Activated CD4-positive, alpha-beta T cell treated with anti-CD3 and anti-CD28 coated beads, Interleukin-2, amount 10 ng/mL, durations not matched to agents 24 days and 14 days (primary cell): ENCODE measurements around the gene EXOC8. TPM values are rescaled to one million over a fixed set of nuclear protein-coding genes. Genes with fewer than 3 reads are reported as not detected.
"Not testable (repeated sequence)": the region's sequence is repeated elsewhere in the genome, so short reads cannot be mapped to it uniquely, and the experiment has no call there.

Experiments
- DNase-seq: peaks from one replicate; pipeline ENCODE4 v3.0.0; 2022
- H3K27ac Mint-ChIP-seq: one replicate; pipeline ENCODE4 v1.8.0; 2022; ENCODE audit warnings: mild to moderate bottlenecking, mixed read lengths
- H3K27me3 Mint-ChIP-seq: one replicate; pipeline ENCODE4 v1.8.0; 2022; ENCODE audit warnings: mixed read lengths
- H3K36me3 Mint-ChIP-seq: one replicate; pipeline ENCODE4 v1.8.0; 2022; ENCODE audit warnings: low read depth, mild to moderate bottlenecking, mixed read lengths
- H3K4me1 Mint-ChIP-seq: one replicate; pipeline ENCODE4 v1.8.0; 2021; ENCODE audit warnings: mixed read lengths
- H3K4me3 Mint-ChIP-seq: one replicate; pipeline ENCODE4 v1.8.0; 2022; ENCODE audit warnings: mild to moderate bottlenecking, moderate library complexity, mixed read lengths
- H3K9me3 Mint-ChIP-seq: one replicate; pipeline ENCODE4 v1.8.0; 2021; ENCODE audit warnings: mixed read lengths
- intact Hi-C: fragments of 100-400 bp; cut with micrococcal nuclease; formaldehyde crosslinking; loops from one replicate; pipeline ENCODE4 v1.15.1; 2023
- total RNA-seq: library from RNA; stranded (reverse); gene quantifications from 2 replicates; pipeline ENCODE4 v1.2.3, GENCODE V29; 2022

Gene EXOC8
- total RNA-seq, 1 donor from 2014 or later, result 12.4 TPM

- H3K4me3 Mint-ChIP-seq, result no peak overlapping the region
- H3K9me3 Mint-ChIP-seq, result no peaks in the 10 kb centered on the region
- no peak for DNase-seq
- intact Hi-C loops, result loop anchor here (2.0 kb wide), 1 partner anchor 13 kb away; no protein-coding TSS in a partner anchor
- peaks cover 10% of the 10 kb centered on the region for H3K4me1 Mint-ChIP-seq
- no peaks in the 10 kb centered on the region for H3K27me3 Mint-ChIP-seq
- no peak overlapping the region for H3K27ac Mint-ChIP-seq
- H3K36me3 Mint-ChIP-seq, result peaks cover 46% of the 10 kb centered on the region
These were observed 26.0 kb upstream of the EXOC8 start for GRCh38 chr1:231363624-231364023.

DNA sequence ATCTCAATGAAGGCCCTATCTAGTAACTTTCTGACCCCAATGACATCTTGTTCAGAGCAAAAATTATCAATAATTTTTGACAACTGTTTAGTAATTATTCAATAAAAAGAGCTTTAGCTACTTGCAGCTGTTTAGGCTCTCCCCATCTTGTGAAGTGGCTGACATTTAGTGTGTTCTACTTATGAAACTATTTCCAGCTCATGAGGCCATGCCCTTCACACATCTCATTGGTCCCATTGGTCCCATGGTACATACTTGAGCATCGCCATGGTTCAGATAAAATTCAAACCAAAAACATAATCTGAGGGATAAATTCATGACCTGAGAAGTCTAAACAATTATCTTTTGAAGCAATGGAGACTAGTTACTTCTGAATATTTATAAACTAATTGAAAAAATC lies 24.7 kb upstream of the EXOC8 start:
- no peak overlapping the region for H3K4me3 Mint-ChIP-seq
- no peak for DNase-seq
- peaks cover 39% of the 10 kb centered on the region for H3K36me3 Mint-ChIP-seq
- H3K4me1 Mint-ChIP-seq, result peaks cover 10% of the 10 kb centered on the region
- no peak overlapping the region for H3K27ac Mint-ChIP-seq
- H3K27me3 Mint-ChIP-seq, result no peaks in the 10 kb centered on the region
- intact Hi-C loops, result loop anchor here (2.0 kb wide), 1 partner anchor 14 kb away; no protein-coding TSS in a partner anchor
- H3K9me3 Mint-ChIP-seq, result no peaks in the 10 kb centered on the region

DNA sequence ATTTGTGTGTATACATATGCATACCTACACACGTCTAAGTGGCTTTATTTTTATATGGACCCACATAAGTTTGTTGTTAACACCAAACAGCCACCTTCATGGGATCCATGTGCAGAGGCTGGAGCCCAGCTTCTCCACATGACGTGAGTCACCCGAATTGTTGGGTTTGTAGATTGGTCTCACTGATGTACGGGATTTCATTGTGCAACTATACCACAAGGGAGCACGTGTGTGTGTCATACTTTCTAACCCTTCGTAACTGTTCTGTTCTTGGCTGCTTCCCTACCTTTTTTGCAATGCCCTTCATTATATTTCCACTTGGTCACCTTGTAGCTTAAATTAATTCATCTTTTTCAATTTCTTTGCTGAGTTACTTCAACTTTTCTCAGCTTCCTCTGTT lies 21.5 kb upstream of the EXOC8 start:
- Mint-ChIP-seq H3K9me3 (no peaks in the 10 kb centered on the region), H3K4me1 (peaks cover 10% of the 10 kb centered on the region), H3K27ac (no peak overlapping the region), H3K27me3 (no peaks in the 10 kb centered on the region), H3K4me3 (no peak overlapping the region), H3K36me3 (peaks cover 25% of the 10 kb centered on the region)
- intact Hi-C loops, result loop anchor here (2.0 to 5.0 kb wide), 3 partner anchors 20 to 168 kb away; partner anchors contain the start of genes EGLN1, SPRTN and TSNAX
- no peak for DNase-seq

GRCh38 chr1:231357831-231358354 lies 20.2 kb upstream of the EXOC8 start:
- intact Hi-C loops, result loop anchor here (1.0 to 5.0 kb wide), 5 partner anchors 19 to 246 kb away; partner anchors contain the start of genes EGLN1, SPRTN and TSNAX
- Mint-ChIP-seq H3K27ac (no peak overlapping the region), H3K27me3 (no peaks in the 10 kb centered on the region), H3K9me3 (no peaks in the 10 kb centered on the region), H3K4me1 (peaks cover 12% of the 10 kb centered on the region), H3K4me3 (no peak overlapping the region), H3K36me3 (peaks cover 25% of the 10 kb centered on the region)
- peak; percentile 80 for DNase-seq

GRCh38 chr1:231357187-231357772 lies 19.6 kb upstream of the EXOC8 start:
- intact Hi-C loops, result loop anchor here (5.0 kb wide), 2 partner anchors 65 to 170 kb away; partner anchors contain the start of genes EGLN1 and TSNAX
- DNase-seq, result no peak
- no peaks in the 10 kb centered on the region for H3K9me3 Mint-ChIP-seq
- no peaks in the 10 kb centered on the region for H3K27me3 Mint-ChIP-seq
- no peak overlapping the region for H3K27ac Mint-ChIP-seq
- H3K36me3 Mint-ChIP-seq, result peaks cover 29% of the 10 kb centered on the region
- no peak overlapping the region for H3K4me3 Mint-ChIP-seq
- H3K4me1 Mint-ChIP-seq, result peaks cover 12% of the 10 kb centered on the region

GRCh38 chr1:231355171-231355570 lies 17.5 kb upstream of the EXOC8 start:
- Mint-ChIP-seq H3K4me1 (peaks cover 10% of the 10 kb centered on the region), H3K27ac (no peak overlapping the region), H3K27me3 (no peaks in the 10 kb centered on the region), H3K9me3 (no peaks in the 10 kb centered on the region), H3K4me3 (no peak overlapping the region), H3K36me3 (peaks cover 27% of the 10 kb centered on the region)
- intact Hi-C loops, result loop anchor here (5.0 kb wide), 2 partner anchors 67 to 172 kb away; partner anchors contain the start of genes EGLN1 and TSNAX
- no peak for DNase-seq

GRCh38 chr1:231354330-231355020 lies 16.8 kb upstream of the EXOC8 start:
- no peak overlapping the region for H3K27ac Mint-ChIP-seq
- no peak for DNase-seq
- H3K4me1 Mint-ChIP-seq, result peaks cover 8% of the 10 kb centered on the region
- H3K9me3 Mint-ChIP-seq, result no peaks in the 10 kb centered on the region
- intact Hi-C loops, result loop anchor here (5.0 kb wide), 2 partner anchors 68 to 173 kb away; partner anchors contain the start of genes EGLN1 and TSNAX
- no peak overlapping the region for H3K4me3 Mint-ChIP-seq
- H3K27me3 Mint-ChIP-seq, result no peaks in the 10 kb centered on the region
- peaks cover 27% of the 10 kb centered on the region for H3K36me3 Mint-ChIP-seq

GRCh38 chr1:231353086-231353485 lies 15.4 kb upstream of the EXOC8 start:
- Mint-ChIP-seq H3K9me3 (no peaks in the 10 kb centered on the region), H3K27ac (no peak overlapping the region), H3K4me1 (peaks cover 6% of the 10 kb centered on the region), H3K27me3 (no peaks in the 10 kb centered on the region), H3K4me3 (no peak overlapping the region), H3K36me3 (peaks cover 32% of the 10 kb centered on the region)
- intact Hi-C loops, result no loop called here
- no peak for DNase-seq

DNA sequence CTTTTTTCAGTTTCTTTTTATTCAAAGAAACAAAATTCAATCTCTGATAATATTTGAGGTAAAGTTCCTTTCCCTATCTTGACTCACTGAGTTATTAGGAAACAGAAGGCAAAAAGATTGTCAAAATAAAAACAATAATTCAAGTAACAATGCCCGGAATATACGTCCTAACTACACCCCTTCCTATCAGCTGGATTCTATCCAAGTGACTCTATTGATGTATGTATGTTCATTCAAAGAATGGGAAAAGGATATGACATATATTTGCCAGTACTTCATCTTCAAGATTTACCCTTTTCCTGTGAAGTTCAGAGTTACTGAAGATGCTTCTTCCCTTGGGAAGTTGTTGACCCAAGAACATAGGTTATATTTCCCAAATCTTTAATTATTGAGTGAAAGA lies 14.2 kb upstream of the EXOC8 start:
- intact Hi-C loops, result no loop called here
- Mint-ChIP-seq H3K27me3 (no peaks in the 10 kb centered on the region), H3K4me3 (no peak overlapping the region), H3K27ac (no peak overlapping the region), H3K36me3 (peaks cover 37% of the 10 kb centered on the region), H3K9me3 (no peaks in the 10 kb centered on the region), H3K4me1 (peaks cover 6% of the 10 kb centered on the region)
- no peak for DNase-seq

GRCh38 chr1:231348856-231349255 lies 11.2 kb upstream of the EXOC8 start:
- H3K4me1 Mint-ChIP-seq, H3K27ac Mint-ChIP-seq: not testable (repeated sequence)
- H3K36me3 Mint-ChIP-seq, result peaks cover 38% of the 10 kb centered on the region

DNA sequence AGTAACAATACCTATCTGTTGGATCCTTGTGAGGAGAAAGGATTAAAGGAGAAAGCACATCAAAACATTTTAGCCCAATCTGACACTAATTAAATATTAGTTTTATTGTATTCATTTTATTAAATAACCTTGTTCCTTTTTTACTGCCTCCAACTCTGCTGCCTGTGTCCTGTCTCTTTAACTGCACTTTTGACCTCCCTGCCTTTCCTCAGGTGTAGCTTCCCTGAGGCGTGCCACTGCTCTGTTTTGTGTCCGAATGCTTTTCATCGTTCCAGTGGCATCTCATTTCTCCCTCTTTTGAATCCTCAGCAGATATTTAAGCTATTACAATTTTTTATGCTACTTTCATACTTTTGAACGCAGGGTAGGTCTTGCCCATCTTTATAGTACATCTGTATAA lies 10.8 kb upstream of the EXOC8 start:
- intact Hi-C loops, result no loop called here
- no peak overlapping the region for H3K4me3 Mint-ChIP-seq
- no peaks in the 10 kb centered on the region for H3K27me3 Mint-ChIP-seq
- H3K4me1 Mint-ChIP-seq, result peaks cover 4% of the 10 kb centered on the region
- peaks cover 41% of the 10 kb centered on the region for H3K36me3 Mint-ChIP-seq
- no peaks in the 10 kb centered on the region for H3K9me3 Mint-ChIP-seq
- H3K27ac Mint-ChIP-seq, result no peak overlapping the region
- no peak for DNase-seq

More at GRCh38 chr1:231348856-231349255, 11.2 kb upstream of the EXOC8 start:
- H3K4me3 Mint-ChIP-seq, H3K9me3 Mint-ChIP-seq, intact Hi-C loops, H3K27me3 Mint-ChIP-seq, DNase-seq: not testable (repeated sequence)

GRCh38 chr1:231347961-231348360 lies 10.3 kb upstream of the EXOC8 start:
- Mint-ChIP-seq H3K27ac (no peak overlapping the region), H3K36me3 (peaks cover 39% of the 10 kb centered on the region), H3K4me1 (peaks cover 2% of the 10 kb centered on the region), H3K27me3 (no peaks in the 10 kb centered on the region), H3K4me3 (no peak overlapping the region), H3K9me3 (no peaks in the 10 kb centered on the region)
- intact Hi-C loops, result no loop called here
- DNase-seq, result no peak

- intact Hi-C loops, result no loop called here
- H3K36me3 Mint-ChIP-seq, result peaks cover 33% of the 10 kb centered on the region
These were observed 2.8 kb upstream of the EXOC8 start for GRCh38 chr1:231340328-231341013.

More at GRCh38 chr1:231340328-231341013, 2.8 kb upstream of the EXOC8 start:
- Mint-ChIP-seq H3K4me1 (peaks cover 36% of the 10 kb centered on the region), H3K27ac (no peak overlapping the region), H3K27me3 (peaks cover 3% of the 10 kb centered on the region), H3K4me3 (no peak overlapping the region), H3K9me3 (peaks cover 3% of the 10 kb centered on the region)
- no peak for DNase-seq
